ENCODE measurements around the gene RIBC1. TPM values are rescaled to one million over a fixed set of nuclear protein-coding genes. Genes with fewer than 3 reads are reported as not detected.

RIBC1 gene
- total and polyA plus RNA-seq, 4 experiments from 2014 or later = 0.47 to 1.7 (median 1.2) TPM; not detected in 1

GRCh38 chrX:53441531-53442321 lies 19.1 kb downstream of the RIBC1 start:
- Histone ChIP-seq H3K9me3 (ENCODE audit: control insufficient read depth in 1 of 2, low read length in 2 of 2) (no peaks in the 10 kb centered on the region), H3K27ac (ENCODE audit: low read depth, low read length) (peak overlapping the region; percentile 3), H3K4me1 (ENCODE audit: insufficient read depth, low read length) (no peaks in the 10 kb centered on the region), H3K4me3 (ENCODE audit: low read length in 2 of 2) (peak overlapping the region; percentile 23 to 59), H3K27me3 (ENCODE audit: insufficient read depth, low read length) (no peaks in the 10 kb centered on the region), H3K36me3 (ENCODE audit: insufficient read depth, low read length) (no peaks in the 10 kb centered on the region)
- intact Hi-C loops (cut with micrococcal nuclease) = no loop called here
- peak; percentile 64 to 73 (median 70) for DNase-seq
- peak overlapping the region in 6 of 7 donors; percentile 9 to 78 (median 76) for H3K27ac Mint-ChIP-seq
- H3K27me3 Mint-ChIP-seq = peaks cover 0 to 2% of the 10 kb centered on the region in 2 donors
- POLR2A ChIA-PET (ENCODE audit: partially characterized antibody) = interaction anchor here (1.8 kb wide), 1 partner anchor 19 kb away, joined by 5 read pairs; the partner anchor contains the start of genes RIBC1 and SMC1A
- no peaks in the 10 kb centered on the region for H3K36me3 Mint-ChIP-seq
- no peaks in the 10 kb centered on the region for H3K9me3 Mint-ChIP-seq
- H3K4me1 Mint-ChIP-seq = peaks cover 3 to 18% (median 4%) of the 10 kb centered on the region in 4 donors
- CTCF ChIA-PET (ENCODE audit: partially characterized antibody) = interaction anchor here (0.6 kb wide), 1 partner anchor 124 kb away, joined by 3 read pairs; no protein-coding TSS in a partner anchor
- H3K4me3 Mint-ChIP-seq = peak overlapping the region; percentile 79 to 89 (median 84)

DNA sequence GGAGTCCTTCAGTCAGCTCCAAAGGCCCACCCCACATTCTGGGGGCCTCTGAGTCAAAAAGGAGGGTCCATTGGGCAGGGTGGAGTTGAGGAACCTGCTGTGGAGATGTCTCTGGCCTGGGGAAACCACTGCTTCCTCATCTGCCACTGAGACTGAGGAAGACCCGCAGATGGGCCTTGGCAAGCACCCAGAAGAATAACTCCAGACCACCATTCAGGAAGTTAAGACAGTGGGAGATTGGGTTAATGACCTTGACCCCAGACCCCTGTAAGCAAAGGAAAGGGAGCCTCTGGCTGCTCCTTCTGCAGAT lies 19.6 kb downstream of the RIBC1 start:
- POLR2A ChIA-PET (ENCODE audit: partially characterized antibody) = interaction anchor here (1.8 kb wide), 1 partner anchor 20 kb away, joined by 5 read pairs; the partner anchor contains the start of genes RIBC1 and SMC1A
- H3K4me3 ChIP-seq (ENCODE audit: low read length in 2 of 2) = peak overlapping the region in 1 of 2 donors; percentile 59

DNA sequence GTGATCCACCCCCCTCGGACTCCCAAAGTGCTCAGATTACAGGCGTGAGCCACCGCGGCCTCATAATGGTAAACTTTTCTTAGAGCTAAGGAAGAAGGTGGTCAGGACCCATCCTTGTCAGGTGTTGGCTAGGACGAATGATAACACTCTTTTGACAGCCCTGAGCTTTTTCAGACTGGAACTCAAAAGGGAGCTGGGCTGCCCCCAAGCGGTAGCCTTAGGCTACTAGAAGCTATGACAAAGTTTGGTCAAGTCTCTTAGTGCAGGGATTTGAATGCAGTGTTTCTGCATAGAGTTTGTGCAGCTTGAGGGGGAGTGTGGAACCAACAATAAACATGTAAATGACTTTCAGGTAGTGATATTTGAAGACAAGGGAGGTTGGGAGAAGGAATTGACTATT lies 23.3 kb downstream of the RIBC1 start:
- H3K4me1 Mint-ChIP-seq = peaks cover 0 to 14% (median 1%) of the 10 kb centered on the region in 4 donors
- H3K27me3 Mint-ChIP-seq = no peaks in the 10 kb centered on the region
- H3K27me3 ChIP-seq (ENCODE audit: insufficient read depth, low read length) = no peaks in the 10 kb centered on the region
- no peaks in the 10 kb centered on the region for H3K4me1 ChIP-seq (ENCODE audit: insufficient read depth, low read length)
- no peaks in the 10 kb centered on the region for H3K9me3 Mint-ChIP-seq
- no peaks in the 10 kb centered on the region for H3K36me3 ChIP-seq (ENCODE audit: insufficient read depth, low read length)
- no peak overlapping the region for H3K27ac ChIP-seq (ENCODE audit: low read depth, low read length)
- H3K36me3 Mint-ChIP-seq = no peaks in the 10 kb centered on the region
- H3K4me3 ChIP-seq (ENCODE audit: low read length in 2 of 2) = no peak overlapping the region
- peak; percentile 27 to 43 (median 36) for DNase-seq
- ChIA-PET POLR2A (ENCODE audit: partially characterized antibody) (interaction anchor here (1.1 kb wide), 1 partner anchor 24 kb away, joined by 5 read pairs; the partner anchor contains the start of genes RIBC1 and SMC1A), CTCF (ENCODE audit: partially characterized antibody) (interaction anchor here (0.6 to 3.3 kb wide), 10 partner anchors 10 to 235 kb away, joined by 3 to 26 read pairs (median 3); partner anchors contain the start of genes RIBC1 and SMC1A)
- H3K9me3 ChIP-seq (ENCODE audit: control insufficient read depth in 1 of 2, low read length in 2 of 2) = no peaks in the 10 kb centered on the region
- H3K4me3 Mint-ChIP-seq = no peak overlapping the region
- no peak overlapping the region for H3K27ac Mint-ChIP-seq
- intact Hi-C loops (cut with micrococcal nuclease) = loop anchor here (1.0 kb wide), 2 partner anchors 129 to 162 kb away; no protein-coding TSS in a partner anchor

More for the DNA sequence above, 19.6 kb downstream of the RIBC1 start:
- intact Hi-C loops (cut with micrococcal nuclease) = no loop called here
- Histone ChIP-seq H3K27me3 (ENCODE audit: insufficient read depth, low read length) (no peaks in the 10 kb centered on the region), H3K9me3 (ENCODE audit: control insufficient read depth in 1 of 2, low read length in 2 of 2) (no peaks in the 10 kb centered on the region), H3K27ac (ENCODE audit: low read depth, low read length) (peak overlapping the region; percentile 3), H3K36me3 (ENCODE audit: insufficient read depth, low read length) (no peaks in the 10 kb centered on the region), H3K4me1 (ENCODE audit: insufficient read depth, low read length) (no peaks in the 10 kb centered on the region)
- no peak for DNase-seq
- Mint-ChIP-seq H3K36me3 (no peaks in the 10 kb centered on the region), H3K4me3 (peak overlapping the region in 6 of 8 donors; percentile 17 to 89 (median 84)), H3K9me3 (no peaks in the 10 kb centered on the region), H3K27ac (peak overlapping the region in 3 of 7 donors; percentile 35 to 79 (median 52)), H3K27me3 (peaks cover 0 to 2% of the 10 kb centered on the region in 2 donors), H3K4me1 (peaks cover 3 to 18% (median 4%) of the 10 kb centered on the region in 4 donors)
- CTCF ChIA-PET (ENCODE audit: partially characterized antibody) = interaction anchor here (0.6 kb wide), 1 partner anchor 125 kb away, joined by 3 read pairs; no protein-coding TSS in a partner anchor

GRCh38 chrX:53447441-53447840 lies 24.8 kb downstream of the RIBC1 start:
- no peak overlapping the region for H3K4me3 Mint-ChIP-seq

DNA sequence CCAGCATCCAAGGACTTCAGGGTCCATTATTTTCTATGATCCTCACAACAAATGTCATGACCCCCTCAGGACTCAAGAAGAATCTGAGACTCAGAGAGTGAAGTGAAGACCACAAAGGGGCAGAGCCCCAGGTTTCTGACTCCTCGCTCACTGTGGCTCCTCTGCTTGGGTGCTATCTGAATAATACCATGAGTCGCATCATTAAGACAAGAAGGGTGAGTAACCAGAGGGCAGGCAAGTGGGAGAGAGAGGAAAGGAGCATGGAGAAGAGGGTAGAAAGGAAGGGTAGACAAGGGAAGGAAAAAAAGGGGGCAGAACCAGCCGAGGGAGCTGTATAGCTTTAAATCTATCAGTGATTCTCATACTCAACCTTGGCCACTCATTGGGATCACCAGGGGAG lies 27.0 kb downstream of the RIBC1 start:
- Mint-ChIP-seq H3K4me3 (no peak overlapping the region), H3K27ac (peak overlapping the region in 1 of 7 donors; percentile 37), H3K36me3 (no peaks in the 10 kb centered on the region), H3K9me3 (no peaks in the 10 kb centered on the region), H3K27me3 (no peaks in the 10 kb centered on the region), H3K4me1 (no peaks in the 10 kb centered on the region)
- no peak overlapping the region for H3K4me3 ChIP-seq (ENCODE audit: low read length in 2 of 2)
- no peak overlapping the region for H3K27ac ChIP-seq (ENCODE audit: low read depth, low read length)
- ChIA-PET POLR2A (ENCODE audit: partially characterized antibody) (no interaction called here), CTCF (ENCODE audit: partially characterized antibody) (interaction anchor here (1.5 kb wide), 1 partner anchor 13 kb away, joined by 3 read pairs; no protein-coding TSS in a partner anchor)
- no peak for DNase-seq
- H3K4me1 ChIP-seq (ENCODE audit: insufficient read depth, low read length) = no peaks in the 10 kb centered on the region
- no peaks in the 10 kb centered on the region for H3K36me3 ChIP-seq (ENCODE audit: insufficient read depth, low read length)
- H3K27me3 ChIP-seq (ENCODE audit: insufficient read depth, low read length) = no peaks in the 10 kb centered on the region
- intact Hi-C loops (cut with micrococcal nuclease) = no loop called here
- no peaks in the 10 kb centered on the region for H3K9me3 ChIP-seq (ENCODE audit: control insufficient read depth in 1 of 2, low read length in 2 of 2)

More at GRCh38 chrX:53447441-53447840, 24.8 kb downstream of the RIBC1 start:
- no peak overlapping the region for H3K27ac ChIP-seq (ENCODE audit: low read depth, low read length)
- Mint-ChIP-seq H3K9me3 (no peaks in the 10 kb centered on the region), H3K27me3 (no peaks in the 10 kb centered on the region), H3K36me3 (no peaks in the 10 kb centered on the region), H3K27ac (no peak overlapping the region), H3K4me1 (no peaks in the 10 kb centered on the region)
- DNase-seq = no peak
- no peaks in the 10 kb centered on the region for H3K9me3 ChIP-seq (ENCODE audit: control insufficient read depth in 1 of 2, low read length in 2 of 2)
- H3K27me3 ChIP-seq (ENCODE audit: insufficient read depth, low read length) = no peaks in the 10 kb centered on the region
- POLR2A ChIA-PET (ENCODE audit: partially characterized antibody) = no interaction called here
- CTCF ChIA-PET (ENCODE audit: partially characterized antibody) = interaction anchor here (0.7 to 3.3 kb wide), 3 partner anchors 14 to 135 kb away, joined by 3 to 26 read pairs (median 12); no protein-coding TSS in a partner anchor
- no peaks in the 10 kb centered on the region for H3K4me1 ChIP-seq (ENCODE audit: insufficient read depth, low read length)
- no peaks in the 10 kb centered on the region for H3K36me3 ChIP-seq (ENCODE audit: insufficient read depth, low read length)
- intact Hi-C loops (cut with micrococcal nuclease) = no loop called here
- H3K4me3 ChIP-seq (ENCODE audit: low read length in 2 of 2) = no peak overlapping the region

DNA sequence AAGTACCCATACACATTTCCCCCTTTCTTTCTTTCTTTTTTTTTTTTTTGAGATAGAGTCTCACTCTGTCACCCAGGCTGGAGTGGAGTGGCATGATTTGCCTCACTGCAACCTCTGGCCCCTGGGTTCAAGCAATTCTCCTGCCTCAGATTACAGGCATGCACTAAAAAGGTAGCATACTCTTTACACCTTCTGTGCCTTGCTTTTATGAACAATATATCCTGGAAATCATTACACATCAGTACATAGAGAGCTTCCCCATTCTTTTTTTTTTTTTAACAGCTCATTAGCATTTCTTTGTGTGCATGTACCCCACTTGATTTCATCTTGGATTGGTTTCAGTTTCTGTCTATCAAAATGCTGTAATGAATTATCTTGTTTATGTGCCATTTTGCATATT lies 30.1 kb downstream of the RIBC1 start:
- ChIA-PET POLR2A (ENCODE audit: partially characterized antibody) (no interaction called here), CTCF (ENCODE audit: partially characterized antibody) (no interaction called here)
- H3K4me1 Mint-ChIP-seq = no peaks in the 10 kb centered on the region

GRCh38 chrX:53456254-53456653 lies 33.6 kb downstream of the RIBC1 start:
- no peaks in the 10 kb centered on the region for H3K9me3 Mint-ChIP-seq
- Histone ChIP-seq H3K4me1 (ENCODE audit: insufficient read depth, low read length) (no peaks in the 10 kb centered on the region), H3K27me3 (ENCODE audit: insufficient read depth, low read length) (no peaks in the 10 kb centered on the region), H3K27ac (ENCODE audit: low read depth, low read length) (no peak overlapping the region), H3K4me3 (ENCODE audit: low read length in 2 of 2) (no peak overlapping the region), H3K9me3 (ENCODE audit: control insufficient read depth in 1 of 2, low read length in 2 of 2) (no peaks in the 10 kb centered on the region), H3K36me3 (ENCODE audit: insufficient read depth, low read length) (no peaks in the 10 kb centered on the region)
- DNase-seq = no peak
- ChIA-PET CTCF (ENCODE audit: partially characterized antibody) (no interaction called here), POLR2A (ENCODE audit: partially characterized antibody) (no interaction called here)
- no peaks in the 10 kb centered on the region for H3K4me1 Mint-ChIP-seq
- no peaks in the 10 kb centered on the region for H3K27me3 Mint-ChIP-seq
- H3K27ac Mint-ChIP-seq = no peak overlapping the region
- H3K4me3 Mint-ChIP-seq = no peak overlapping the region
- intact Hi-C loops (cut with micrococcal nuclease) = no loop called here
- H3K36me3 Mint-ChIP-seq = no peaks in the 10 kb centered on the region

More for the DNA sequence above, 30.1 kb downstream of the RIBC1 start:
- Mint-ChIP-seq H3K4me3 (no peak overlapping the region), H3K27me3 (no peaks in the 10 kb centered on the region), H3K36me3 (no peaks in the 10 kb centered on the region), H3K9me3 (no peaks in the 10 kb centered on the region), H3K27ac (no peak overlapping the region)
- H3K4me3 ChIP-seq (ENCODE audit: low read length in 2 of 2) = no peak overlapping the region
- H3K4me1 ChIP-seq (ENCODE audit: insufficient read depth, low read length) = no peaks in the 10 kb centered on the region
- H3K36me3 ChIP-seq (ENCODE audit: insufficient read depth, low read length) = no peaks in the 10 kb centered on the region
- H3K9me3 ChIP-seq (ENCODE audit: control insufficient read depth in 1 of 2, low read length in 2 of 2) = no peaks in the 10 kb centered on the region
- intact Hi-C loops (cut with micrococcal nuclease) = no loop called here
- no peak overlapping the region for H3K27ac ChIP-seq (ENCODE audit: low read depth, low read length)
- H3K27me3 ChIP-seq (ENCODE audit: insufficient read depth, low read length) = no peaks in the 10 kb centered on the region
- no peak for DNase-seq

All from CD4-positive, alpha-beta memory T cell (primary cell).